Fibroblast of lung (primary cell): ENCODE results near the gene RCSD1. TPM values are rescaled to one million over a fixed set of nuclear protein-coding genes. Genes with fewer than 3 reads are reported as not detected.
A peak's percentile ranks its signal among the peaks of the same experiment; 100 is the strongest.

Source experiments
- DNase-seq, 2 donors: peaks; one replicate each; pipeline versions ENCODE4 v3.0.0 to v3.0.0-alpha.2; 2010; ENCODE audit warnings: low read depth in 2 of 2
- H2AFZ ChIP-seq: 2 replicates; pipeline ENCODE4 v1.5.1; 2012; ENCODE audit warnings: low read length, control low read depth, inconsistent platforms
- H3K27ac ChIP-seq: 2 replicates; pipeline ENCODE4 v1.5.1; 2011; ENCODE audit warnings: low read length, control low read depth; ENCODE audit not compliant: insufficient read depth
- H3K27me3 ChIP-seq: 2 replicates; pipeline ENCODE4 v1.5.1; 2011; ENCODE audit warnings: mild to moderate bottlenecking, low read length; ENCODE audit not compliant: control insufficient read depth, insufficient read depth
- H3K36me3 ChIP-seq: 2 replicates; pipeline ENCODE4 v1.5.1; 2011; ENCODE audit warnings: low read length; ENCODE audit not compliant: control insufficient read depth, insufficient read depth
- H3K4me1 ChIP-seq: 2 replicates; pipeline ENCODE4 v1.5.1; 2011; ENCODE audit warnings: low read length; ENCODE audit not compliant: control insufficient read depth, insufficient read depth; ENCODE audit errors: extremely low read depth
- H3K4me2 ChIP-seq: 2 replicates; pipeline ENCODE4 v1.5.1; 2011; ENCODE audit warnings: low read length, control low read depth; ENCODE audit not compliant: insufficient read depth; ENCODE audit errors: extremely low read depth
- H3K4me3 ChIP-seq, 4 experiments: fragments of 200-600 bp in 1 of 4; sonication (generic) in 1 of 4; replicated peaks in 1 of 4; 2 replicates each; pipeline ENCODE4 v1.5.1; 2011 to 2016; ENCODE audit warnings: low read length in 4 of 4, low read depth in 3 of 4, mild to moderate bottlenecking in 3 of 4, control low read depth in 2 of 4, inconsistent platforms in 1 of 4, mixed read lengths in 1 of 4; ENCODE audit not compliant: insufficient read depth in 1 of 4; ENCODE audit errors: control extremely low read depth in 1 of 4
- H3K79me2 ChIP-seq: 2 replicates; pipeline ENCODE4 v1.5.1; 2012; ENCODE audit warnings: mild to moderate bottlenecking, low read length, inconsistent platforms; ENCODE audit not compliant: control insufficient read depth, insufficient read depth
- H3K9ac ChIP-seq: 2 replicates; pipeline ENCODE4 v1.5.1; 2011; ENCODE audit warnings: mild to moderate bottlenecking, low read length, control low read depth; ENCODE audit not compliant: insufficient read depth
- H3K9me3 ChIP-seq: 2 replicates; pipeline ENCODE4 v1.5.1; 2012; ENCODE audit warnings: low read depth, low read length; ENCODE audit not compliant: control insufficient read depth, insufficient read depth
- H4K20me1 ChIP-seq: 2 replicates; pipeline ENCODE4 v1.5.1; 2011; ENCODE audit warnings: low read length; ENCODE audit not compliant: control insufficient read depth, insufficient read depth; ENCODE audit errors: extremely low read depth
- EZH2 ChIP-seq: IDR thresholded peaks from 2 replicates; pipeline ENCODE4 v1.5.1; 2012; ENCODE audit warnings: low read length, control low read depth, mild to moderate bottlenecking; ENCODE audit errors: missing control alignments
- polyA plus RNA-seq, 2 donors: library from polyadenylated mRNA; depleted of rRNA in 1 of 2; stranded (reverse) in 1 of 2; unstranded in 1 of 2; fragments of >200 nt; gene quantifications; 2 replicates each; pipeline ENCODE4 v1.2.1, GENCODE V29; 2011 to 2012; ENCODE audit warnings: missing spikeins in 1 of 2
- total RNA-seq: library from RNA; depleted of rRNA; stranded (reverse); fragments of >200 nt; gene quantifications from 2 replicates; pipeline ENCODE4 v1.2.1, GENCODE V29; 2014
- TF ChIP-seq, protein P1 (sequence below), 2 donors: IDR thresholded peaks in 1 of 2; conservative IDR thresholded peaks in 1 of 2; 1 replicate in 1 of 2; 2 replicates in 1 of 2; pipeline ENCODE4 v1.5.1; 2011 to 2012; ENCODE audit warnings: low read length in 2 of 2, control low read depth in 1 of 2, inconsistent platforms in 1 of 2, low read depth in 1 of 2, mild to moderate bottlenecking in 1 of 2

RCSD1 gene
- total and polyA plus RNA-seq, 2 donors (not counting 1 experiment from before 2014, with no cell fraction given): under 0.01 to 4.1 TPM

DNA sequence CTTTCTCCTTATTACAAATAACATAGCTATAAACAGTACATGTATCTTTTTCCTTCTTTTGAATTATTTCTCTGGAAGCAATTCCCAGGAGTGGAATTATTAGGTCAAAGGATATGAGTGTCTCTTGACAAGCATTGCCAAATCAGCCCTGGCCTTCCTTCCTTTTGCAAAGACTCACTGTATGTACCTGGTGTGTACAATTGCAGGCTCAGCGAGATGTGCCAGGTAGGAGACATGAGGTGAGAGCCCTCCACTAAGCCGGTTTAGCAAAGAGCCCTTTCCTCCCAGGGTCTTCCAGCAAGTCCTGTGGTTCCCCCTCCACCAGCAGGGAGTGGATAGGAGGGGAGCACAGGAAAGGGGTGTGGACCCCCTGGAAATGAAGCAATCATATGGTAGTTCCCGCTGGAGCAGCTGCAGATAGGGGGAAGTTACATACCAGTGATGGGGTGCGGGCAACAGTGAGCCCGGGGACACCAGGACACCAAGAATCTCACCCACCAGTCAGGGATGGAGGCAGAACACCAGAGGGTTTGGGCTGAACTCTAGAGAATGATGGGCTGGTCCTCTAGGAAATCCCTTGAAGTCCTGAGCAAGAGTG, 18.3 kb downstream of the RCSD1 start:
- Histone ChIP-seq H3K4me2 (no peak overlapping the region), H4K20me1 (no peaks in the 10 kb centered on the region), H3K9me3 (no peaks in the 10 kb centered on the region), H3K27ac (no peak overlapping the region), H3K9ac (no peak overlapping the region), H3K4me1 (no peaks in the 10 kb centered on the region), H3K79me2 (no peaks in the 10 kb centered on the region), H3K4me3 (no peak overlapping the region), H3K27me3 (no peaks in the 10 kb centered on the region), H2AFZ (no peak overlapping the region), H3K36me3 (no peaks in the 10 kb centered on the region)
- TF ChIP-seq, protein P1, sequence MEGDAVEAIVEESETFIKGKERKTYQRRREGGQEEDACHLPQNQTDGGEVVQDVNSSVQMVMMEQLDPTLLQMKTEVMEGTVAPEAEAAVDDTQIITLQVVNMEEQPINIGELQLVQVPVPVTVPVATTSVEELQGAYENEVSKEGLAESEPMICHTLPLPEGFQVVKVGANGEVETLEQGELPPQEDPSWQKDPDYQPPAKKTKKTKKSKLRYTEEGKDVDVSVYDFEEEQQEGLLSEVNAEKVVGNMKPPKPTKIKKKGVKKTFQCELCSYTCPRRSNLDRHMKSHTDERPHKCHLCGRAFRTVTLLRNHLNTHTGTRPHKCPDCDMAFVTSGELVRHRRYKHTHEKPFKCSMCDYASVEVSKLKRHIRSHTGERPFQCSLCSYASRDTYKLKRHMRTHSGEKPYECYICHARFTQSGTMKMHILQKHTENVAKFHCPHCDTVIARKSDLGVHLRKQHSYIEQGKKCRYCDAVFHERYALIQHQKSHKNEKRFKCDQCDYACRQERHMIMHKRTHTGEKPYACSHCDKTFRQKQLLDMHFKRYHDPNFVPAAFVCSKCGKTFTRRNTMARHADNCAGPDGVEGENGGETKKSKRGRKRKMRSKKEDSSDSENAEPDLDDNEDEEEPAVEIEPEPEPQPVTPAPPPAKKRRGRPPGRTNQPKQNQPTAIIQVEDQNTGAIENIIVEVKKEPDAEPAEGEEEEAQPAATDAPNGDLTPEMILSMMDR (conservative IDR thresholded peaks at IDR 0.05 in 1 of 2, IDR thresholded peaks at IDR 0.05 in 1 of 2; ENCODE audit: low read depth in 1 of 2, low read length in 2 of 2): no peak
- no peak for TF ChIP-seq EZH2
- no peak for DNase-seq

DNA sequence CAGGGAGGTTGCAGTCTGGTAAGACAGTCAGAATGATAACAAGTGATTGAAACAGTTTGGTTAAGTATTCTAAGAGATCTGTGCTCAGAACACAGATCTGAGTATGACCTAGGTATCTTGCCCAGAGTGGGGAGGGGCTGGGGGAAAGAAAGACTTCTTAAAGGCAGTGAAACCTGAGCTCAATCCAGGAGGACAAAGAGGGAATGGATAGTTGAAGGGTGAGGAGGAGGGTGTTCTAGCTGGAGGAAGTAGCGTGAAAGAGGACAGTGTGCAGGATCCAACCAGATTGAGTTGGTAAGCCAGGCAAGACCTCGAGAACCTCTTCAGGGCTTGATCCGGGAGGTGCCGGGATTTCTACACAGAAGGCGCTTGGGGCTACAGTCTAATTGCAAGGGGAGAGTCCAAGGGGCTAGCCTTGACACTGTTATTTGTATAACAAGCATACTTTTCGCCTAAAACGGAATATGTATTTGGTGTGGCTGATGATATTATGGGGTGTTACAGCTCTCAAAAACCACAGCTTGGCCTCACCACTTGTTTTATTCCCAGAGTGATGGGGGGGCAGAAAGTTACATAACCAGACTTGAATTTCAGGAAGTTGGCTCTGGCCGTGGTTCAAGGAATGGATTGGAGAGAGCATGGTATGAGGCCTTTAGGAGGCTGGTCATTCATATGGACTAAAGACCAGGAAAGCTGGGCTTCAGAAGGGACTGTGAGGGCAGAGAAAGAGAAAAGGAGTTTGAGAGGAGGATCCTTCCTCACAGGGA, 19.1 kb downstream of the RCSD1 start:
- H2AFZ ChIP-seq: no peak overlapping the region
- H3K4me2 ChIP-seq: no peak overlapping the region
- H3K4me1 ChIP-seq: no peaks in the 10 kb centered on the region
- peak in 1 of 2 donors; percentile 8 for DNase-seq
- no peak overlapping the region for H3K27ac ChIP-seq
- no peaks in the 10 kb centered on the region for H3K79me2 ChIP-seq
- no peaks in the 10 kb centered on the region for H3K9me3 ChIP-seq
- no peaks in the 10 kb centered on the region for H3K36me3 ChIP-seq
- no peak overlapping the region for H3K4me3 ChIP-seq
- no peaks in the 10 kb centered on the region for H4K20me1 ChIP-seq
- H3K9ac ChIP-seq: no peak overlapping the region
- TF ChIP-seq, protein P1 (conservative IDR thresholded peaks at IDR 0.05 in 1 of 2, IDR thresholded peaks at IDR 0.05 in 1 of 2; ENCODE audit: low read depth in 1 of 2, low read length in 2 of 2): no peak
- no peak for TF ChIP-seq EZH2
- H3K27me3 ChIP-seq: peaks cover 3% of the 10 kb centered on the region

DNA sequence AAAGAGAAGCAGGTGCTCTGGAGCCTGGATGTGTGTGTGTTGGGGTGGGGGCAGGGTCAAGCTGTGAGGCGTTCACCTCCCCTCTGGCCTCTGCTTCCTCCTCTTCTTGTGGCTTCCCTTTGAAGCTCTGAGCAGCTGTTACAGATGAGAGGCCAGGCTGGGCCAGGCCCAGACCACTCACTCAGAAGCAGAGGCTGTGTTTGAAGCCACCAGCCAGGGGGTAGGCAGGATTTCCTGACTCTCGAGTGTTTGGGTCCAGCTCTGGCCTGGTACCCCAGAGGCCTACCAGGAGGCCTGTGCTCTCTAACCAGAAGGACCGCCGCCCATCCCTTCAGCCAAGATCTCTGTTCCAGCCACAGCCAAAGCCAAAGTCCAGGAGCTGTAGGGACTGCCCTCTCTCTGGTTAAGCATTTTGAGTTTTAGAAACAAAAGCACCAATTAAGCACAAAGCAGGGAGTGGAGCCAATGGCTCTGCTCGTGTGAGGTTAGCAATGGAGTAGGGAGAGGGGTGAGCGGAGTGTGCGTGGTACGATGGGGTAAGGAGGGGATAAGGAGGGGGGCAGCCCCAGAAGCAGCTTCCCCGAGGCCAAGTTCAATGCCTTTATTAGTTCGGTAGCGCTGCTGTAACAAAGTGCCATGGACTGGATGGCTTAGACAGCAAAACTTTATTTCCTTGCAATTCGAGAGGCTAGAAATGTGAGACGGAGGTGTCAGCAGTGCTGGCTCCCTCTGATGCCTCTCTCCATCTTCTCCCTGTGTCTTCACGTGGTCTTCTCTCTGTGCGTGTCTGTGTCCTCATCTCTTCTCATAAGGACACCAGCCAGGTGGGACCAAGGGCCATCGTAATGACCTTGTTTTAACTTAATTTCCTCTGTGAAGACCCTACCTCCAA, 20.5 kb downstream of the RCSD1 start:
- Histone ChIP-seq H3K27ac (no peak overlapping the region), H2AFZ (no peak overlapping the region), H3K27me3 (peaks cover 4% of the 10 kb centered on the region), H3K9ac (no peak overlapping the region), H3K36me3 (no peaks in the 10 kb centered on the region), H3K79me2 (no peaks in the 10 kb centered on the region), H3K4me2 (no peak overlapping the region), H3K4me3 (no peak overlapping the region), H3K9me3 (no peaks in the 10 kb centered on the region), H3K4me1 (no peaks in the 10 kb centered on the region), H4K20me1 (no peaks in the 10 kb centered on the region)
- DNase-seq: no peak
- TF ChIP-seq, protein P1 (conservative IDR thresholded peaks at IDR 0.05 in 1 of 2, IDR thresholded peaks at IDR 0.05 in 1 of 2; ENCODE audit: low read depth in 1 of 2, low read length in 2 of 2): no peak
- no peak for TF ChIP-seq EZH2
